ENCODE results near the gene DDX60. TPM values are rescaled to one million over a fixed set of nuclear protein-coding genes. Genes with fewer than 3 reads are reported as not detected.
"Not testable (repeated sequence)": the region's sequence is repeated elsewhere in the genome, so short reads cannot be mapped to it uniquely, and the experiment has no call there.

Gene DDX60
- total and polyA plus RNA-seq, 2 donors (not counting 3 experiments of a cell fraction or from before 2014, with no cell fraction given): 3.8 to 9.3 TPM

DNA sequence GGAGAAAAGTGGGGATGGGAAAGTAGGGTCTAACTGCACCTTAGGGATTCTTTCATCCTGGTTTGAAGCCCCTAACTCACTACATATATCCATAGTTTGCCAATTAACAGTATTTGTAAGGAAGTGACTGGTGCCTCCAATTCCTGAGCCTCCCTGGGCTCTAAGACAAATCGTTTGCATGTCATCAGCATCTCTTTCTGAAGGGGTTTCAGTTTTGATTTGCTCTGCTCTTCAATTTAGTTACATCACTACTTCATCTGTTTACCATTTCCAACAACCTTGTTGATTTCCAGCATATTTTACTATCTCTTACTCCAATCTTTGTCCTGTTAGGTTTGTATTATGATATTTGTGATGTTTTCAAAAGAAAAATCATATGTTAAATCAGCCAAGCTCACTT, 15.5 kb upstream of the DDX60 start:
- Histone ChIP-seq H3K9ac (replicated peaks; ENCODE audit: extremely low read depth, insufficient read depth, low read length) (no peak overlapping the region), H3K4me1 (ENCODE audit: control insufficient read depth, extremely low read depth, insufficient read depth, low read length) (no peaks in the 10 kb centered on the region), H3K9me3 (replicated peaks; ENCODE audit: control insufficient read depth, insufficient read depth, low read length) (no peaks in the 10 kb centered on the region), H3K79me2 (ENCODE audit: control insufficient read depth, insufficient read depth, low read length) (no peaks in the 10 kb centered on the region), H3K36me3 (ENCODE audit: control insufficient read depth in 2 of 2, extremely low read depth in 1 of 2, insufficient read depth in 2 of 2, low read length in 2 of 2) (no peaks in the 10 kb centered on the region), H3K4me2 (ENCODE audit: insufficient read depth, low read length) (no peak overlapping the region), H3K27me3 (ENCODE audit: control insufficient read depth in 2 of 2, insufficient read depth in 2 of 2, low read length in 2 of 2) (no peaks in the 10 kb centered on the region), H3K9me1 (replicated peaks; ENCODE audit: control insufficient read depth, extremely low read depth, insufficient read depth, low read length) (no peaks in the 10 kb centered on the region), H3K4me3 (replicated peaks in 1 of 3; ENCODE audit: insufficient read depth in 1 of 3, low read depth in 1 of 3, low read length in 3 of 3) (no peak overlapping the region), H3K27ac (ENCODE audit: insufficient read depth, low read depth, low read length) (no peak overlapping the region), H2AFZ (ENCODE audit: low read depth, low read length) (no peak overlapping the region), H4K20me1 (replicated peaks; ENCODE audit: control insufficient read depth, extremely low read depth, insufficient read depth, low read length) (no peaks in the 10 kb centered on the region)
- intact Hi-C loops (cut with micrococcal nuclease) (no loop called here), dilution Hi-C loops (cut with MboI; ENCODE audit: extremely low pct_ligation_motif_present, low sequenced_read_pairs) (no loop called here)
- FAIRE-seq (no peak), DNase-seq (ENCODE audit: low read depth, low spot score) (no peak)
- no TSS peak for BruUV-seq (replicated peaks)
- CTCF ChIA-PET: no interaction called here
- POLR2A ChIA-PET: no interaction called here
- TF ChIP-seq, protein P1, sequence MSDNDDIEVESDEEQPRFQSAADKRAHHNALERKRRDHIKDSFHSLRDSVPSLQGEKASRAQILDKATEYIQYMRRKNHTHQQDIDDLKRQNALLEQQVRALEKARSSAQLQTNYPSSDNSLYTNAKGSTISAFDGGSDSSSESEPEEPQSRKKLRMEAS (IDR thresholded peaks at IDR 0.05; ENCODE audit: insufficient read depth, insufficient read length): no peak
- TF ChIP-seq POLR2AphosphoS5 (IDR thresholded peaks at IDR 0.05; ENCODE audit: insufficient read depth, low read depth, low read length) (no peak), JUN (IDR thresholded peaks at IDR 0.05; ENCODE audit: borderline replicate concordance, insufficient read depth, insufficient read length, low read depth) (no peak), FOS (IDR thresholded peaks at IDR 0.05; ENCODE audit: borderline replicate concordance, insufficient read depth, low read length) (no peak), GATA2 (IDR thresholded peaks at IDR 0.05; ENCODE audit: insufficient read depth, insufficient read length, low read depth, low read length) (no peak), EZH2 (IDR thresholded peaks at IDR 0.05; ENCODE audit: borderline replicate concordance, low read depth, low read length, severe bottlenecking) (no peak), POLR2A (IDR thresholded peaks at IDR 0.05; ENCODE audit: low read depth, low read length) (no peak), MYC (IDR thresholded peaks at IDR 0.05; ENCODE audit: low read depth, low read length) (no peak)
- TF ChIP-seq, protein P2, sequence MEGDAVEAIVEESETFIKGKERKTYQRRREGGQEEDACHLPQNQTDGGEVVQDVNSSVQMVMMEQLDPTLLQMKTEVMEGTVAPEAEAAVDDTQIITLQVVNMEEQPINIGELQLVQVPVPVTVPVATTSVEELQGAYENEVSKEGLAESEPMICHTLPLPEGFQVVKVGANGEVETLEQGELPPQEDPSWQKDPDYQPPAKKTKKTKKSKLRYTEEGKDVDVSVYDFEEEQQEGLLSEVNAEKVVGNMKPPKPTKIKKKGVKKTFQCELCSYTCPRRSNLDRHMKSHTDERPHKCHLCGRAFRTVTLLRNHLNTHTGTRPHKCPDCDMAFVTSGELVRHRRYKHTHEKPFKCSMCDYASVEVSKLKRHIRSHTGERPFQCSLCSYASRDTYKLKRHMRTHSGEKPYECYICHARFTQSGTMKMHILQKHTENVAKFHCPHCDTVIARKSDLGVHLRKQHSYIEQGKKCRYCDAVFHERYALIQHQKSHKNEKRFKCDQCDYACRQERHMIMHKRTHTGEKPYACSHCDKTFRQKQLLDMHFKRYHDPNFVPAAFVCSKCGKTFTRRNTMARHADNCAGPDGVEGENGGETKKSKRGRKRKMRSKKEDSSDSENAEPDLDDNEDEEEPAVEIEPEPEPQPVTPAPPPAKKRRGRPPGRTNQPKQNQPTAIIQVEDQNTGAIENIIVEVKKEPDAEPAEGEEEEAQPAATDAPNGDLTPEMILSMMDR (IDR thresholded peaks at IDR 0.05; ENCODE audit: extremely low read depth in 1 of 2, insufficient read depth in 1 of 2, low read depth in 1 of 2, low read length in 2 of 2): no peak

GRCh38 chr4:168330575-168330974, 12.0 kb upstream of the DDX60 start:
- BruUV-seq (replicated peaks); H3K9me1 ChIP-seq (replicated peaks; ENCODE audit: control insufficient read depth, extremely low read depth, insufficient read depth, low read length); FAIRE-seq; dilution Hi-C loops (cut with MboI; ENCODE audit: extremely low pct_ligation_motif_present, low sequenced_read_pairs); H3K27ac ChIP-seq (ENCODE audit: insufficient read depth, low read depth, low read length); H2AFZ ChIP-seq (ENCODE audit: low read depth, low read length); H3K36me3 ChIP-seq (ENCODE audit: control insufficient read depth in 2 of 2, extremely low read depth in 1 of 2, insufficient read depth in 2 of 2, low read length in 2 of 2); H3K4me2 ChIP-seq (ENCODE audit: insufficient read depth, low read length); H3K9ac ChIP-seq (replicated peaks; ENCODE audit: extremely low read depth, insufficient read depth, low read length); POLR2A ChIA-PET; CTCF ChIA-PET; DNase-seq (ENCODE audit: low read depth, low spot score); H3K4me1 ChIP-seq (ENCODE audit: control insufficient read depth, extremely low read depth, insufficient read depth, low read length); H3K4me3 ChIP-seq (replicated peaks in 1 of 3; ENCODE audit: insufficient read depth in 1 of 3, low read depth in 1 of 3, low read length in 3 of 3); H3K27me3 ChIP-seq (ENCODE audit: control insufficient read depth in 2 of 2, insufficient read depth in 2 of 2, low read length in 2 of 2); H3K9me3 ChIP-seq (replicated peaks; ENCODE audit: control insufficient read depth, insufficient read depth, low read length); H3K79me2 ChIP-seq (ENCODE audit: control insufficient read depth, insufficient read depth, low read length); H4K20me1 ChIP-seq (replicated peaks; ENCODE audit: control insufficient read depth, extremely low read depth, insufficient read depth, low read length); intact Hi-C loops (cut with micrococcal nuclease): not testable (repeated sequence)

All from endothelial cell of umbilical vein (primary cell).